ENCODE data around the gene BGN.

DNA sequence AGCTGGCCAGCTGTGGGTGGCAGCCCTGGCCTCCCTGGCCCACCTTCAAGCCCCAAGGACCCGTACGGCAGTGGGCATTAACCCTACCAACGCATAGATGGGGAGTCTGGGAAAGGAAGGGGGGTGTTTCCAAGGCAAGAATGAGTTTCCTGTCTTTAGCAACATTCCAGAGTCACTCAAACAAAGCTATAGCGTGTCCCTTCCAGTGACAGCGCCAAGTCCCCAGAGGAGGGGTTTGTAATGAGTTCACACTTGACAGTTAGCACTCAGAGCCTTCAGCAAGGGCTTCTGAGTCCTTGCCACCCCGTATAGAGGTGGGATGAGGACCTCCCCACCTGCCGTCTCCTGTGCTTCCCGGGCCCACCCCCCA, 1.8 kb downstream of the BGN start:
- TF ChIP-seq CEBPB (IDR thresholded peaks at IDR 0.05; ENCODE audit: low read depth) (no peak), POLR2A (IDR thresholded peaks at IDR 0.05; ENCODE audit: borderline replicate concordance, extremely low read depth, insufficient read depth, insufficient read length) (no peak), SIN3A (IDR thresholded peaks at IDR 0.05; ENCODE audit: low read depth) (no peak), RAD21 (IDR thresholded peaks at IDR 0.05; ENCODE audit: low read depth) (no peak)
- TF ChIP-seq, protein P1, sequence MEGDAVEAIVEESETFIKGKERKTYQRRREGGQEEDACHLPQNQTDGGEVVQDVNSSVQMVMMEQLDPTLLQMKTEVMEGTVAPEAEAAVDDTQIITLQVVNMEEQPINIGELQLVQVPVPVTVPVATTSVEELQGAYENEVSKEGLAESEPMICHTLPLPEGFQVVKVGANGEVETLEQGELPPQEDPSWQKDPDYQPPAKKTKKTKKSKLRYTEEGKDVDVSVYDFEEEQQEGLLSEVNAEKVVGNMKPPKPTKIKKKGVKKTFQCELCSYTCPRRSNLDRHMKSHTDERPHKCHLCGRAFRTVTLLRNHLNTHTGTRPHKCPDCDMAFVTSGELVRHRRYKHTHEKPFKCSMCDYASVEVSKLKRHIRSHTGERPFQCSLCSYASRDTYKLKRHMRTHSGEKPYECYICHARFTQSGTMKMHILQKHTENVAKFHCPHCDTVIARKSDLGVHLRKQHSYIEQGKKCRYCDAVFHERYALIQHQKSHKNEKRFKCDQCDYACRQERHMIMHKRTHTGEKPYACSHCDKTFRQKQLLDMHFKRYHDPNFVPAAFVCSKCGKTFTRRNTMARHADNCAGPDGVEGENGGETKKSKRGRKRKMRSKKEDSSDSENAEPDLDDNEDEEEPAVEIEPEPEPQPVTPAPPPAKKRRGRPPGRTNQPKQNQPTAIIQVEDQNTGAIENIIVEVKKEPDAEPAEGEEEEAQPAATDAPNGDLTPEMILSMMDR (IDR thresholded peaks at IDR 0.05 in 2 of 3, conservative IDR thresholded peaks at IDR 0.05 in 1 of 3; ENCODE audit: borderline replicate concordance in 1 of 3, insufficient read depth in 1 of 3, low read depth in 2 of 3, low read length in 2 of 3): no peak

All from HCT116 (cell line).